Measurements from ENCODE around the gene MRPL48. TPM values are rescaled to one million over a fixed set of nuclear protein-coding genes. Genes with fewer than 3 reads are reported as not detected.

MRPL48 gene
- total and polyA plus RNA-seq, 2 experiments from 2014 or later, result 18.2 to 72.9 TPM

- Histone ChIP-seq H3K4me1 (ENCODE audit: low read depth) (peaks cover 5% of the 10 kb centered on the region), H3K9me3 (ENCODE audit: low read depth) (no peaks in the 10 kb centered on the region), H3K4me3 (no peak overlapping the region), H3K27me3 (no peaks in the 10 kb centered on the region), H3K36me3 (peaks cover 3% of the 10 kb centered on the region), H3K27ac (no peak overlapping the region)
- no peak for TF ChIP-seq CTCF (IDR thresholded peaks at IDR 0.05; ENCODE audit: low read depth, low read length)
- no peak for DNase-seq (ENCODE audit: low read depth in 1 of 2, low spot score in 1 of 2)
These were observed 72.0 kb downstream of the MRPL48 start for GRCh38 chr11:73859671-73860070.

GRCh38 chr11:73860202-73860601, 72.5 kb downstream of the MRPL48 start:
- no peak for DNase-seq (ENCODE audit: low read depth in 1 of 2, low spot score in 1 of 2)
- Histone ChIP-seq H3K36me3 (peaks cover 3% of the 10 kb centered on the region), H3K27me3 (no peaks in the 10 kb centered on the region), H3K27ac (no peak overlapping the region), H3K9me3 (ENCODE audit: low read depth) (no peaks in the 10 kb centered on the region), H3K4me1 (ENCODE audit: low read depth) (peaks cover 5% of the 10 kb centered on the region), H3K4me3 (no peak overlapping the region)
- no peak for TF ChIP-seq CTCF (IDR thresholded peaks at IDR 0.05; ENCODE audit: low read depth, low read length)

GRCh38 chr11:73862986-73863385, 75.3 kb downstream of the MRPL48 start:
- TF ChIP-seq CTCF (IDR thresholded peaks at IDR 0.05; ENCODE audit: low read depth, low read length), result no peak
- H3K27me3 ChIP-seq, result no peaks in the 10 kb centered on the region
- peaks cover 6% of the 10 kb centered on the region for H3K4me1 ChIP-seq (ENCODE audit: low read depth)
- no peak for DNase-seq (ENCODE audit: low read depth in 1 of 2, low spot score in 1 of 2)
- peaks cover 3% of the 10 kb centered on the region for H3K36me3 ChIP-seq
- H3K27ac ChIP-seq, result no peak overlapping the region
- H3K9me3 ChIP-seq (ENCODE audit: low read depth), result no peaks in the 10 kb centered on the region
- no peak overlapping the region for H3K4me3 ChIP-seq

DNA sequence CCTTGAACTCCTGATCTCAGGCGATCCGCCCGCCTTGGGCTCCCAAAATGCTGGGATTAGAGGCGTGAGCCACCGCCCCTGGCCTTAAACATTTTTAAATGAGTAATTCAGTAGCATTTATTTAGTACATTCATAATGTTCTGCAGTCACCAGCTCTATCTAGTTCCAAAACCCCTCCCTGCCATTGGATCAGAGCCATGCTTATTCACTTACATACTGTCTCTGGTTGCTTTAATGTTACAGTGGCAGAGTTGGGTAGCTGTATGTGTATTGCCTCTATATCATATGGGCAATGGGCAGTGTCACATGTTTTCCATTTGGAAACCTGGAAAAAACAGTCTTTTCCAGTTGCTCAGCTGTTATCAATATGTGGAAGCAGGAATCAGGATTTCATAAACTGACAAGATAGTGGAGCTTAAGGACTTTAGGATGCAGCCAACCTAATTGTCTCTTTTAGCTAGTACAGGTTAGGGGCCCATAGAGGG, 78.5 kb downstream of the MRPL48 start:
- Histone ChIP-seq H3K4me1 (ENCODE audit: low read depth) (peaks cover 6% of the 10 kb centered on the region), H3K36me3 (no peaks in the 10 kb centered on the region), H3K27me3 (no peaks in the 10 kb centered on the region), H3K9me3 (ENCODE audit: low read depth) (no peaks in the 10 kb centered on the region), H3K27ac (peak overlapping the region; percentile 66), H3K4me3 (no peak overlapping the region)
- no peak for TF ChIP-seq CTCF (IDR thresholded peaks at IDR 0.05; ENCODE audit: low read depth, low read length)
- peak in 1 of 2 donors; percentile 70 for DNase-seq (ENCODE audit: low read depth in 1 of 2, low spot score in 1 of 2)

DNA sequence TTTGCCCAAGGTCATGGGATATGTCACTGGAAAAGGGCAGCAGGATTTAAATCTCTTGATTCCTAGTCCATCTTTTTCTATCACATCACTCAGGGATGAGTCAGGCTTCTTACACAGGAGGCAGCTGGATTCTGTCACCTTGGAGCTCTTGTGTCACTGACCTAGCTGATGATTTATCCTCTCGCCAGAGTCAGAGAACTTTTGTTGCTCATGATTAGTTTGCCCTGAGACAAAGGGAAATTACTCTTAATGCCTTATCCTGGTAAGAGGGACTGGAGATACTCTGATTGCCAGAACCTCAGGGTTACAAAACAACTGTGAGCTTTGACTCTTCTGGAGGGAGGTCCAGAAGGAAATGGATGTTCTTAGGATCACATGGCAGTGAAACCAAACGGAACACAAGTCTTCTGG, 78.9 kb downstream of the MRPL48 start:
- H3K27me3 ChIP-seq, result no peaks in the 10 kb centered on the region
- no peak overlapping the region for H3K4me3 ChIP-seq
- DNase-seq (ENCODE audit: low read depth in 1 of 2, low spot score in 1 of 2), result peak in 1 of 2 donors; percentile 91
- peak overlapping the region; percentile 66 for H3K27ac ChIP-seq
- H3K9me3 ChIP-seq (ENCODE audit: low read depth), result no peaks in the 10 kb centered on the region
- TF ChIP-seq CTCF (IDR thresholded peaks at IDR 0.05; ENCODE audit: low read depth, low read length), result no peak
- peaks cover 6% of the 10 kb centered on the region for H3K4me1 ChIP-seq (ENCODE audit: low read depth)
- H3K36me3 ChIP-seq, result no peaks in the 10 kb centered on the region

All from cardiac muscle cell (in vitro differentiated cells and primary cell).